ENCODE results near the gene CEP170B.
"Not testable (repeated sequence)": the region's sequence is repeated elsewhere in the genome, so short reads cannot be mapped to it uniquely, and the experiment has no call there.

The CEP170B gene

GRCh38 chr14:104919152-104919992, 54.3 kb downstream of the CEP170B start:
- not testable (repeated sequence) for DNase-seq

DNA sequence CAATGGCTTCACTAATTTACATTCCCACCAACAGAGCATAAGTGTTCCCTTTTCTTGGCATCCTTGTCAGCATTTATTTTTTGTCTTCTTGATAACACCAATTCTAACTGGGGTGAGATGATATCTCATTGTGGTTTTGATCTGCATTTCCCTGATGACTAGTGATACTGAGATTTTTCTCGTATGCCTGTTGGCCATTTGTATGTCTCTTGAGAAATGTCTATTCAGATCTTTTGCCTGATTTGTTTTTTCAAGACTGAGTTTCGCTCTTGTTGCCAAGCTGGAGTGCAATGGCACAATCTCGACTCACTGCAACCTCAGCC, 54.9 kb downstream of the CEP170B start:
- no peak for DNase-seq

GRCh38 chr14:104923640-104924420, 58.8 kb downstream of the CEP170B start:
- no peak for DNase-seq

DNA sequence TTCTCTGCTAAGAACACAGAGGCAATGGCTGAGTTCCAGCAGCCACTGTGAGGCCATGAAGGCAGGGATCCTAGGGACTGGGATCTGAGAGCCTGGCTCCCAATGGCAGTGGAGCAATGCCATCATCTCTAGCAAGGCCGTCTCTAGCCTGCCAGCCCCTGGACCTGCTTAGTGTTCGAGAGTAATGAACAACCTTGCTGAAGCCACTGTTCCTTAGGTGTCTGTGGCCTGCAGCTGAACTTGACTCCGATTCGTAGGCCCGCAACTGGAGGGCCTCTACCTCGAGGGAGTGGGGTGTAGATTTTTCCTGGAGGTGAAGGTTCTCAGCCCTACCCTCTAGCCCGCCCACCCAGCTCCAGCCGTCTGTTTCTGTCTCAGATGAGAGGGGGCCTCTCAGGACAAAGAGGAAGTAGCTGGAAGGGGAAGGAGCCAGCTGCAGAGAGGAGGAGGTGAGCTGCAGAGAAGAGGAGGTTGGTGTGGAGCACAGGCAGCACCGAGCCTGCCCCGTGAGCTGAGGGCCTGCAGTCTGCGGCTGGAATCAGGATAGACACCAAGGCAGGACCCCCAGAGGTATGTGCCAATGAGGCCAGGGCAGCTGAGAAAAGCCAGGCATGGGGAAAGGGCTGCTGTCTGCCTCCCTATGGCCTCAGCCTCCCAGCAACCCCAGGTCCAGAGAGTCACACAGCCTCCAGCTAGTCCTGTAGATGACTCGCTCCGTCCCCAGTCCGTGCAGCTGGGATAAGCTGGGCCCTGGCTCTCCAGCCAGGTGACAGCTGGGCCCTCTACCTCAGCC, 59.5 kb downstream of the CEP170B start, which contains the start of gene PLD4:
PLD4 (plus strand) TSS at position 459 of the 793 bp plus-strand sequence. CDS start 2,262 bp downstream, outside the sequence.
- no peak for DNase-seq

GRCh38 chr14:104925214-104925854, 60.3 kb downstream of the CEP170B start:
- no peak for DNase-seq

- no peak for DNase-seq
Observed at GRCh38 chr14:104925855-104926609, 61.0 kb downstream of the CEP170B start.

DNA sequence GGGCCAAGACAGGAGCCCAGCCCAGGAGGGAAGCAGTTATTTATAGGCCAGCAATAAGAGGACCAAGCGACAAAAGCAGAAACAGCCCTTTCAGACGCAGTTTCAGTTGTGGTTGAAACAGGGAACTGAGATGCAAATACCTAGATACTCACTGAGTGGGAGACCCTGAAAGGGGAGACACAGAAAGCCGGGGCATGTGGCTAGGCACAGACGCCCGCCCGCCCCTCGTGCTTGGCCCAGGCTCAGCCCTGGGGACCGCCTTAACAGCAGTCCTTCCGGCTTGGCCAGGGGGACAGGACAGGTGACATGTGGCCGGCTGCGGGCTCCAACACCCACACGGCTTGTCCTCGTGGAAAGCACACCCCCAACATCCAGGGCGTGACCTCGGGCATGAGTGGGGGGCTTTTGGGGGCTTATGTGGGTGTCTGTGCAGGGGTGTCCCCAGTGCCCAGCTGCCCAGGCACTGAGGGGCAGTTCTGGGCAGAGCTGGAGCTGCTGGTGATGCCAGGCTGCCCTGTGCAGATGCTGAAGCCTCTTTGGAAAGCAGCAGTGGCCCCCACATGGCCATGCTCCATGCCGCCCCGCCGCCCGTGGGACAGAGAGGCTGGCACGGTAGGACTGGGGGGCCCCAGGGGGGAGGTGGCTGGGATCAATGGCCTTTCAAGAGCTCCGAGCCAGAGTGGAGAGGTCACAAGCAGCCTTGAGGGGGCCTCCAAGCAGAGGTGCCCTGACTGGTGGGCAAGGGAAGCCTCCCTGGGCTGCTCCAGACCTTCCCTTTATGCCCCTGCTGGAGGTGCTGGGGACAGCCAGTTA, 61.8 kb downstream of the CEP170B start:
- DNase-seq: no peak

DNA sequence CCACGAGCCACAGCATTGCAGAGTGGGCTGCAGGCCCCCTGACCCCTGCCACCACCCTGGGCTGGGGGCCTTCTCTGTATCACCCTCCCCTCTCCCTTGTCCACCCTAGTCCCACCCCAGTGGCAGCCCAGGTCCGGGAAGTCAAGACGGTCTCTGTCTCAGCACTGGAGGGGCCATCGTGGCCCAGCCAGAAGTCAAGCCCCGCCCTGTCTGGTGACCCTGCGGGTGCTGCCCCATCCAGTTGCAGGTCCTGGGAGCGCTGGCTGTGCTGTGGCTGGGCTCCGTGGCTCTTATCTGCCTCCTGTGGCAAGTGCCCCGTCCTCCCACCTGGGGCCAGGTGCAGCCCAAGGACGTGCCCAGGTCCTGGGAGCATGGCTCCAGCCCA, 62.4 kb downstream of the CEP170B start:
- no peak for DNase-seq

GRCh38 chr14:104927901-104928300, 62.8 kb downstream of the CEP170B start:
- no peak for DNase-seq

- no peak for DNase-seq
Observed at GRCh38 chr14:104928391-104929133, 63.5 kb downstream of the CEP170B start.

DNA sequence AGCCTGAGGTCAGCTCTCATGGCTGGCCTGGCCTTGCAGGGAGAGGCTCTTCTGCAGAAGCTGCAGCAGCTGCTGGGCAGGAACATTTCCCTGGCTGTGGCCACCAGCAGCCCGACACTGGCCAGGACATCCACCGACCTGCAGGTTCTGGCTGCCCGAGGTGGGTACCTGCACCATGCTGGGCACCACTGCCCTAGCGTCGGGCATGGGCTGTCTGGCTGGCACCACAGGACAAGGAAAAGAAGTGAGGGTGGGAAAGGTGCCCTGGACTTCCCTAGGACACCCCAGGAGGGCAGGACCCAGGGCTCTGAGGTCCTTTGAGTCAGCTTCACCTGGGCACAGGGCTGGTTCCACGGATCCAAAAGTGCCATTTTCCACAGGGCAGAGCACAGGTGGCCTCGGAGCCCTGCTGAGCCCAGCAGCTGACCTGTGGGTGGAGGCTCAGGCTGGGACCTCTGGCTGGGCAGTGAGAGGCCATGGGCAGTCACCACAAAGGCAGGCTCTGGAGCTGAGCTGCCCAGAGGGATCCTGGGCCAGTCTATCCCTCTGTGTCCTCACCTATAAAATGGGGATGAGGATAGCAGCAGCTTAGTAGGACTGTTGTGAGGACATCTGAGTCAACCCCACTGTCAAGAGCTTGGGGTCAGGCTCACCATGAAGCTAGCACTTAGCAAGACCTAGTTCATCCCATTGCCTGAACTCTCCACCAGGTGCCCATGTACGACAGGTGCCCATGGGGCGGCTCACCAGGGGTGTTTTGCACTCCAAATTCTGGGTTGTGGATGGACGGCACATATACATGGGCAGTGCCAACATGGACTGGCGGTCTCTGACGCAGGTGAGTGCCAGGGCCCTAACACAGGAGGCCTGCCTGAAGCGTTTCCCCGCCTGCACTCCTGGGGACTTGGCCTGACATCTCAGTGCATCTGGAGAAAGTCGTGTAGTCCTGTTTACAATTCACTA, 64.5 kb downstream of the CEP170B start:
- no peak for DNase-seq

GRCh38 chr14:104930526-104931303, 65.6 kb downstream of the CEP170B start:
- DNase-seq: no peak

DNA sequence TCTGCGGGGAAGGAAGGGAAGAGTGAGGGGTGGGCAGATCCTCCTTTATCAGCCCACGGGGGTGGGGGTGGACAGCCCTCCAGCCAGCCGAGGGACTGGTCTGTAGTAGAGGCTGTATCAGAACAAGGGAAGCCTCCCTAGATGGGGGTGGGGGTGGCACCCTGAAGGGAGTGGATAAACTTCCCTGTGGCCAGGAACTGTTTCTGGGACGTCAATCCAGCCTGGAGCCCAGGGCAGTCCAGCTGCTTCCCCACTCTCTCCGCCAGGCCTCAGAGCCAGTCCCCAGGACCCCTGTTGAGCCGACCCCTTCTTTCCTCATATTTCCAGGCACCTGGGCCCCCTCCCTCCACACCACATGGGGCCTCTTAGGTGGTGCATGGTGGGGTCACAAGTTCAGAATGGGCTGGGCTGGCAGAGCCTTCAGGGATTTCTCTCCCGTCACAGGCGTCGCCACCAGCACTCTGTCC, 66.3 kb downstream of the CEP170B start:
- no peak for DNase-seq

DNA sequence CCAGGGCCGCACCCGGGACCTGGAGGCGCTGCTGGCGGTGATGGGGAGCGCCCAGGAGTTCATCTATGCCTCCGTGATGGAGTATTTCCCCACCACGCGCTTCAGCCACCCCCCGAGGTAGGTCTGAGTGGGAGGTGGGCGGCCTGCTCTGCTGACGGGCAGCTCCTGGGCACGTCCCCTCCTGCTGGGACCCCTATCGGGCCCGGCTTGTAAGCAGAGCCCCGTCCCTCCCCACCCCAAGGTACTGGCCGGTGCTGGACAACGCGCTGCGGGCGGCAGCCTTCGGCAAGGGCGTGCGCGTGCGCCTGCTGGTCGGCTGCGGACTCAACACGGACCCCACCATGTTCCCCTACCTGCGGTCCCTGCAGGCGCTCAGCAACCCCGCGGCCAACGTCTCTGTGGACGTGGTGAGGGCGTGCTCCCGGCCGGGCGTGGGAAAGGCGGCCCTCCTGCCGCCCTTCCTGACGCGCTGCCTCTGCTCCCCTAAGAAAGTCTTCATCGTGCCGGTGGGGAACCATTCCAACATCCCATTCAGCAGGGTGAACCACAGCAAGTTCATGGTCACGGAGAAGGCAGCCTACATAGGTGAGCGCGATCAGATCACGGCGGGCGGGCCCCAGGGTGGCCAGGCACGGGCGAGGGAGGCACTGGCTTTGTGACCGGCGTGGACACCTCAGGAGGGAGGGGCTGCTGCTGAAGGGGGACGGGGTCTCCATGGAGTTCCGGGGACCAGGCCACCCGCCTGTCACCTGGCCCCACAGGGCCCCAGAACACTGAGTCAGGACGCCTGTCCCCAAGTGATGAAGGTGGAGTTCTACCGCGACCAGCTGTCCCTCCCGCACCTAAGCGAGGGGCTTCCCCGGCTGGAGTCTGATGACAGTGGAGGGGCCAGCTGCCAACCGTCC, 67.0 kb downstream of the CEP170B start:
- DNase-seq: no peak

- peak; percentile 99 for DNase-seq
Observed at GRCh38 chr14:104932676-104933631, 67.9 kb downstream of the CEP170B start.
